GM23338 (cell line): ENCODE results near the gene KDM4B. TPM values are rescaled to one million over a fixed set of nuclear protein-coding genes. Genes with fewer than 3 reads are reported as not detected.
A peak's percentile ranks its signal among the peaks of the same experiment; 100 is the strongest.

Experiments
- ATAC-seq: fragments of 200-7000 bp; cut with Tn5 transposase; 3 replicates; pipeline ENCODE4 v1.9.1; 2020
- DNase-seq: peaks from one replicate; pipeline ENCODE4 v3.0.0-alpha.2; 2015; ENCODE audit warnings: low spot score
- H2AFZ ChIP-seq: fragments of 200-600 bp; sonication (generic); 2 replicates; pipeline ENCODE4 v1.8.0; 2016; ENCODE audit warnings: antibody characterized with exemption, mild to moderate bottlenecking, moderate library complexity
- H3F3A ChIP-seq: fragments of 200-600 bp; sonication (generic); replicated peaks from 2 replicates; pipeline ENCODE4 v1.8.0; 2017; ENCODE audit warnings: antibody characterized with exemption, mixed run types, low read depth
- H3K27ac ChIP-seq: fragments of 200-600 bp; sonication (generic); 2 replicates; pipeline ENCODE4 v1.6.1; 2016; ENCODE audit warnings: low read depth
- H3K27me3 ChIP-seq: fragments of 200-600 bp; sonication (generic); 2 replicates; pipeline ENCODE4 v1.8.0; 2016; ENCODE audit warnings: mild to moderate bottlenecking, mixed run types, moderate library complexity; ENCODE audit not compliant: insufficient read depth
- H3K36me3 ChIP-seq: fragments of 200-600 bp; sonication (generic); 2 replicates; pipeline ENCODE4 v1.8.0; 2016; ENCODE audit warnings: mild to moderate bottlenecking; ENCODE audit not compliant: insufficient read depth
- H3K4me1 ChIP-seq: fragments of 200-600 bp; sonication (generic); 2 replicates; pipeline ENCODE4 v1.8.0; 2016; ENCODE audit warnings: mild to moderate bottlenecking, moderate library complexity; ENCODE audit not compliant: insufficient read depth
- H3K4me2 ChIP-seq: fragments of 200-600 bp; sonication (generic); 2 replicates; pipeline ENCODE4 v1.7.1; 2017; ENCODE audit warnings: mixed run types
- H3K4me3 ChIP-seq: fragments of 200-600 bp; sonication (generic); 2 replicates; pipeline ENCODE4 v1.6.1; 2016; ENCODE audit warnings: mixed run types
- H3K79me2 ChIP-seq: fragments of 200-600 bp; sonication (generic); replicated peaks from 2 replicates; pipeline ENCODE4 v1.8.0; 2017; ENCODE audit warnings: mild to moderate bottlenecking; ENCODE audit not compliant: insufficient read depth
- H3K9me2 ChIP-seq: fragments of 200-600 bp; sonication (generic); 2 replicates; pipeline ENCODE4 v1.8.0; 2017; ENCODE audit not compliant: insufficient read depth
- H4K20me1 ChIP-seq: fragments of 200-600 bp; sonication (generic); replicated peaks from 2 replicates; pipeline ENCODE4 v1.8.0; 2017; ENCODE audit warnings: mild to moderate bottlenecking; ENCODE audit not compliant: insufficient read depth
- H3K27ac Mint-ChIP-seq: 2 replicates; pipeline ENCODE4 v1.8.0; 2020; ENCODE audit warnings: inconsistent platforms, mild to moderate bottlenecking, moderate library complexity, mixed read lengths
- H3K27me3 Mint-ChIP-seq: 3 replicates; pipeline ENCODE4 v1.8.0; 2022; ENCODE audit warnings: low read depth, mild to moderate bottlenecking, moderate library complexity, mixed read lengths, inconsistent platforms; ENCODE audit not compliant: insufficient read depth, poor library complexity
- H3K36me3 Mint-ChIP-seq: 3 replicates; pipeline ENCODE4 v1.8.0; 2021; ENCODE audit warnings: low read depth, mild to moderate bottlenecking, inconsistent platforms, moderate library complexity, mixed read lengths
- H3K4me1 Mint-ChIP-seq: 3 replicates; pipeline ENCODE4 v1.8.0; 2020; ENCODE audit warnings: mild to moderate bottlenecking, inconsistent platforms, mixed read lengths
- H3K4me3 Mint-ChIP-seq: 3 replicates; pipeline ENCODE4 v1.8.0; 2021; ENCODE audit warnings: moderate library complexity, mild to moderate bottlenecking, inconsistent platforms, mixed read lengths
- H3K9me3 Mint-ChIP-seq: 3 replicates; pipeline ENCODE4 v1.8.0; 2020; ENCODE audit warnings: moderate library complexity, mild to moderate bottlenecking, inconsistent platforms, mixed read lengths
- CTCF ChIP-seq, 2 experiments: fragments of 200-600 bp in 1 of 2; sonication (generic) in 1 of 2; conservative IDR thresholded peaks; 2 replicates each; pipeline versions ENCODE4 v1.5.1 to v1.6.1; 2016 to 2017; ENCODE audit warnings: antibody characterized with exemption in 2 of 2, low read depth in 2 of 2, mild to moderate bottlenecking in 2 of 2, moderate library complexity in 1 of 2
- EZH2 ChIP-seq: fragments of 200-600 bp; sonication (generic); IDR thresholded peaks from one replicate; pipeline ENCODE4 v1.8.0; 2017; ENCODE audit warnings: antibody characterized with exemption, mild to moderate bottlenecking, low read depth; ENCODE audit not compliant: unreplicated experiment
- NANOG ChIP-seq: IDR thresholded peaks from 2 replicates; pipeline ENCODE4 v1.6.1; 2016; ENCODE audit warnings: antibody characterized with exemption, borderline replicate concordance
- REST ChIP-seq: IDR thresholded peaks from one replicate; pipeline ENCODE4 v1.6.1; 2018; ENCODE audit warnings: antibody characterized with exemption; ENCODE audit not compliant: unreplicated experiment
- STAT1 ChIP-seq: IDR thresholded peaks from one replicate; pipeline ENCODE4 v1.6.1; 2016; ENCODE audit warnings: antibody characterized with exemption; ENCODE audit not compliant: unreplicated experiment
- polyA plus RNA-seq: library from polyadenylated mRNA; unstranded; fragments of >200 nt; fragmentation: Nextera tagmentation; extraction: Ambion mirVana; gene quantifications from 2 replicates; pipeline ENCODE4 v1.2.1, GENCODE V29; 2016
- total RNA-seq: library from RNA; depleted of rRNA; stranded (reverse); fragments of >200 nt; shearing (Covaris generic); gene quantifications from 2 replicates; pipeline ENCODE4 v1.2.3, GENCODE V29; 2014

Gene KDM4B
- total and polyA plus RNA-seq, 2 experiments from 2014 or later = 9.1 to 27.6 TPM

- no peak overlapping the region for H3K27ac Mint-ChIP-seq
- peaks cover 6% of the 10 kb centered on the region; the same call in 1 of the 2 replicates for H3K79me2 ChIP-seq
- ATAC-seq = no peak
These were observed 68.0 kb downstream of the KDM4B start for GRCh38 chr19:5036698-5037563.

GRCh38 chr19:5037936-5038335 lies 69.0 kb downstream of the KDM4B start:
- Histone ChIP-seq H2AFZ (no peak overlapping the region), H3K9me2 (no peaks in the 10 kb centered on the region), H3K4me1 (no peaks in the 10 kb centered on the region), H3K27me3 (no peaks in the 10 kb centered on the region), H3K4me2 (no peak overlapping the region), H3K36me3 (no peaks in the 10 kb centered on the region), H4K20me1 (peaks cover 9% of the 10 kb centered on the region), H3K4me3 (no peak overlapping the region), H3F3A (no peaks in the 10 kb centered on the region), H3K79me2 (peaks cover 5% of the 10 kb centered on the region; the same call in 1 of the 2 replicates), H3K27ac (no peak overlapping the region)
- peaks cover 13% of the 10 kb centered on the region; the same call in 2 of the 3 replicates for H3K36me3 Mint-ChIP-seq
- DNase-seq (no peak), ATAC-seq (no peak)
- H3K27ac Mint-ChIP-seq = no peak overlapping the region
- peaks cover 6% of the 10 kb centered on the region for H3K27me3 Mint-ChIP-seq
- no peaks in the 10 kb centered on the region; the same call in 2 of the 3 replicates for H3K9me3 Mint-ChIP-seq
- H3K4me1 Mint-ChIP-seq = no peaks in the 10 kb centered on the region
- TF ChIP-seq REST (no peak), EZH2 (no peak)
- H3K4me3 Mint-ChIP-seq = no peak overlapping the region

More at GRCh38 chr19:5036698-5037563, 68.0 kb downstream of the KDM4B start:
- Histone ChIP-seq H3K27me3 (no peaks in the 10 kb centered on the region), H3K27ac (peak overlapping the region; percentile 26; the same call in 1 of the 2 replicates), H3K36me3 (no peaks in the 10 kb centered on the region), H3K4me3 (no peak overlapping the region), H3K4me1 (no peaks in the 10 kb centered on the region), H2AFZ (no peak overlapping the region), H3K9me2 (no peaks in the 10 kb centered on the region), H3F3A (no peaks in the 10 kb centered on the region), H3K4me2 (no peak overlapping the region), H4K20me1 (peaks cover 9% of the 10 kb centered on the region)
- Mint-ChIP-seq H3K4me3 (no peak overlapping the region), H3K27me3 (peaks cover 2% of the 10 kb centered on the region), H3K4me1 (no peaks in the 10 kb centered on the region), H3K36me3 (peaks cover 8% of the 10 kb centered on the region; the same call in 2 of the 3 replicates), H3K9me3 (no peaks in the 10 kb centered on the region; the same call in 2 of the 3 replicates)
- TF ChIP-seq STAT1 = no peak
- no peak for DNase-seq

- H3K27ac ChIP-seq = no peak overlapping the region
- H3K9me2 ChIP-seq = no peaks in the 10 kb centered on the region
- Mint-ChIP-seq H3K9me3 (no peaks in the 10 kb centered on the region; the same call in 2 of the 3 replicates), H3K36me3 (peaks cover 14% of the 10 kb centered on the region; the same call in 2 of the 3 replicates), H3K4me1 (no peaks in the 10 kb centered on the region), H3K27ac (no peak overlapping the region), H3K27me3 (peaks cover 6% of the 10 kb centered on the region), H3K4me3 (no peak overlapping the region)
- peak; percentile 58 to 59 for TF ChIP-seq CTCF (conservative IDR thresholded peaks at IDR 0.05; ENCODE audit: low read depth in 2 of 2)
- no peak for TF ChIP-seq NANOG
- H4K20me1 ChIP-seq = peaks cover 9% of the 10 kb centered on the region
- ATAC-seq = peak; percentile 67
- no peak overlapping the region for H2AFZ ChIP-seq
- peaks cover 1% of the 10 kb centered on the region; the same call in 1 of the 2 replicates for H3K79me2 ChIP-seq
- H3K4me3 ChIP-seq = no peak overlapping the region
- H3F3A ChIP-seq = no peaks in the 10 kb centered on the region
- peak; percentile 74 for DNase-seq
- no peaks in the 10 kb centered on the region for H3K36me3 ChIP-seq
- H3K4me1 ChIP-seq = no peaks in the 10 kb centered on the region
- H3K4me2 ChIP-seq = no peak overlapping the region
- H3K27me3 ChIP-seq = no peaks in the 10 kb centered on the region
These were observed 69.8 kb downstream of the KDM4B start for GRCh38 chr19:5038631-5039271.
